Measurements from ENCODE around the gene AXIN1. TPM values are rescaled to one million over a fixed set of nuclear protein-coding genes. Genes with fewer than 3 reads are reported as not detected.
A peak's percentile ranks its signal among the peaks of the same experiment; 100 is the strongest.
"Not testable (repeated sequence)": the region's sequence is repeated elsewhere in the genome, so short reads cannot be mapped to it uniquely, and the experiment has no call there.

AXIN1 gene
- total RNA-seq, 1 donor from 2014 or later = 15.9 TPM

GRCh38 chr16:381012-381788, 28.7 kb upstream of the AXIN1 start:
- DNase-seq (ENCODE audit: low read depth in 2 of 2) = peak; percentile 19 to 36

GRCh38 chr16:380762-381011, 28.2 kb upstream of the AXIN1 start:
- DNase-seq (ENCODE audit: low read depth in 2 of 2) = no peak

- DNase-seq (ENCODE audit: low read depth in 2 of 2) = no peak
These were observed 27.6 kb upstream of the AXIN1 start for GRCh38 chr16:379961-380761.

- no peak for DNase-seq (ENCODE audit: low read depth in 2 of 2)
These were observed 26.8 kb upstream of the AXIN1 start for GRCh38 chr16:379183-379960.

- DNase-seq (ENCODE audit: low read depth in 2 of 2) = no peak
These were observed 26.3 kb upstream of the AXIN1 start for GRCh38 chr16:378821-379182.

DNA sequence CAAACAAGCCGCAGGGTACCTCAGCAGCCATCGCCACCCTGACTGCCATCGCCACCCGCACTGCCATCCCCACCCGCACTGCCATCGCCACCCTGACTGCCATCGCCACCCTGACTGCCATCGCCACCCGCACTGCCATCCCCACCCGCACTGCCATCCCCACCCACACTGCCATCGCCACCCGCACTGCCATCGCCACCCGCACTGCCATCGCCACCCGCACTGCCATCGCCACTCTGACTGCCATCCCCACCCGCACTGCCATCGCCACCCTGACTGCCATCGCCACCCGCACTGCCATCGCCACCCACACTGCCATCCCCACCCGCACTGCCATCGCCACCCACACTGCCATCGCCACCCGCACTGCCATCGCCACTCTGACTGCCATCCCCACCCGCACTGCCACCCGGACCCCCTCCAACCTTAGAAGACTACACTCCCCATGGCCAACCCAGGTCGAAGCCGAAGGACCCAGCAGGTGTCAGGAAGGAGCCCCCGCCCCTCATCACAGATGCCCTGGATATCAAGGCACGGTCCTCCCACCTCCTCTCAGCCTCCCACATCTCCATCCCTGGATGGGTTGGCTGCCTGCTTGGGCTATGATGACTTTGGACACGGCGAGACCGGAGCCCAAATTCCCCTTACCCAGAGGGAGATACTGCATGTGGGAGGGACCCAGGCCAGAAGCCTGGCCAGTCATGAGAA, 25.7 kb upstream of the AXIN1 start:
- DNase-seq (ENCODE audit: low read depth in 2 of 2) = not testable (repeated sequence)

DNA sequence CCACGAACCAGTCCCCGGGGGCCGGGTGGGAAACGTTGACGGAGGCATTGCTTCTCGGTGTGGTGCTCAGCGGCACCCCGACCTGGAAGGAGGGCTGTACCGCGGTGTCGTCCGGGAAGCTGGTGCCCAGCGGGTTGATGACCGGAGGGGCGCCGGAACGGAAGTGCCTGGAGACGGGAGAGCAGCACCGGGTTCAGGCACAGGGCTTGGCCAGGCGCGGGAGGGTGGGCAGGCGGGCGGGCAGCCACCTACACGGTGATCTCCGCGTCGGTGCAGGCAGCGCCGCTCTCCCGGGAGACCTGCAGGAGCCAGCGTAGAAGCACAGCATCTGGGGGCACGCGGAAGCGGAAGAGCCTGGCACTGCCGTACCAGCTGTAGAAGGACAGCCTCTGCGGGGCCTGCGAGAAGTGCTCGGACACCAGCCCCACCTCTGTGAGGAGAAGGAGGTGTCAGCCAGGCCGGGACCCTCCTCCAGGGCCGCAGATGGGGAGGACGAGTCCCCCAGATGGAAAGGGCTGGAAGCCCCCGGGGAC, 25.0 kb upstream of the AXIN1 start:
- DNase-seq (ENCODE audit: low read depth in 2 of 2) = no peak

GRCh38 chr16:376817-377418, 24.4 kb upstream of the AXIN1 start:
- no peak for DNase-seq (ENCODE audit: low read depth in 2 of 2)

DNA sequence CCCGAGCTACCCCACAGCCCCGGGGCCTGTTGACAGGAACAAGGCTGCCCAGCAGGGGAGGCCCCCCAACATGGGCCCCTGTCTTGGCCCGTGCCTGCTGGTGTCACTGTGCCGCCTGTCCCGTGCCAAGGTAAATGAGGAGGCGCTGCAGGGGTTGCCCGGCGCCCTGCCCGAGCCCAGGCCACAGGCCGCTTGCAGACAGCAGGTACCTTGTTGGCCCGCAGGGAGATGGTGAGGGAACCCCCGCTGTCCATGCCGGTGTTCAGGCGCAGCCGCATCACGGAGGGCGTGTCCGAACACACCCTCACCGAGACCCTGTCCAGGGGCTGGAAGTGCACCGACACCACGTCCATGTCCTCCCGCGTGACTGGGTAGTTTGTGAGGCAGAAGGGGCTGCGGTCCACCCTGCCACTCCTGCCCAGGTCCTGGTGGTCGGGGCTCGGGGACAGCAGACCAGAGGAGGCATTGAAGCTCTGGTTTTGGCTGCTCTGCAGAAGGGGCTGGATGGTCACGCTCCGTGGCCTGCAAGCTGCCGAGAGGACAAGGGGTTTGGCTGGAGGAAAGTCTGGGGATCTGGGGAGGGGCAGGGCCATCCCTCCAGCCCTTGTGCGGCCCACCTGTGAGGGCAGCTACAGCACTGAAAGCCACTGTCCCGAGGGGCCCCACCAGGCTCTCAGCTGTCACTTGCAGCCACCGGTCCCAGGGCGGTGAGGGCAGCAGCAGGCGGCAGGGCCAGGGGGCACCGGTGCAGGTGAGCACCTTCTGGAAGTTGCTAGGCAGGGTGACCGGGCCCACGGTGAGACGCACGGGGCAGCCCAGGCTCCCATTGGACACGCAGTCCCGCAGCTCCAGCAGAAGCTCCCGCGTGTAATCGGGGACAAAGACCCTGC, 23.6 kb upstream of the AXIN1 start:
- no peak for DNase-seq (ENCODE audit: low read depth in 2 of 2)

DNA sequence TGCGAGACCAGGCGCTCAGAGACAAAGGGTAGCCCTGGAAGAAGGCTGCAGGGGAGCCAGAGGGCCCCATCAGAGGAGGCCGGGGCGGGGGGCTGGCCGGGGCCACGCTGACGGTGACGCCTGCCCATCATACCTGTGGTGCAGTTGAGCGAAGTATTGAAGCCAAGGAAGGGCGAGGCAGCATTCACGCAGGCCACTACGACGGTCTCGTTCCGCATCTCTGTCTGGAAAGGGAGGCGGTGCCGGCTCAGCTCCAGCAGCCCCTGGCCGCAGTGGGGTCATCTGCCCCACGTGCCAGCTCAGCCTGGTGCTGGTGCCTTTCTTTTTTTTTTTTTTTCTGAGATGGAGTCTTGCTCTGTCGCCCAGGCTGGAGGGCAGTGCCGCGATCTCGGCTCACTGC, 22.7 kb upstream of the AXIN1 start:
- DNase-seq (ENCODE audit: low read depth in 2 of 2) = no peak

DNA sequence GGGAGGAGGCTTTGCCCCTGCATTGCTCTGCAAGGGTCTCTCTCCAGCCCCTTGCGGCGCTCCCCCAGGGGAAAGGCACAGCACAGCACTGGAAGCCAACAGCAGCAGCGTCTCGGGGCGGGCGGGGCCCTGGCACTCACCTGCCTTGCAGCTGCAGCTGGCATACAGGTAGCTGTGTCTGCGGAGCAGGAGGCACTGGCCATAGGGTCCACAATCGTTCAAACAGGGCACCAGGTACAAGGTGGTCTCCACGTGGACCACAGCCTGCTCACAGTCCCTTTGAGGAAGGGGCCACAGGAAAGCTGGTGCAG, 22.0 kb upstream of the AXIN1 start:
- no peak for DNase-seq (ENCODE audit: low read depth in 2 of 2)

GRCh38 chr16:373848-374615, 21.5 kb upstream of the AXIN1 start:
- no peak for DNase-seq (ENCODE audit: low read depth in 2 of 2)

DNA sequence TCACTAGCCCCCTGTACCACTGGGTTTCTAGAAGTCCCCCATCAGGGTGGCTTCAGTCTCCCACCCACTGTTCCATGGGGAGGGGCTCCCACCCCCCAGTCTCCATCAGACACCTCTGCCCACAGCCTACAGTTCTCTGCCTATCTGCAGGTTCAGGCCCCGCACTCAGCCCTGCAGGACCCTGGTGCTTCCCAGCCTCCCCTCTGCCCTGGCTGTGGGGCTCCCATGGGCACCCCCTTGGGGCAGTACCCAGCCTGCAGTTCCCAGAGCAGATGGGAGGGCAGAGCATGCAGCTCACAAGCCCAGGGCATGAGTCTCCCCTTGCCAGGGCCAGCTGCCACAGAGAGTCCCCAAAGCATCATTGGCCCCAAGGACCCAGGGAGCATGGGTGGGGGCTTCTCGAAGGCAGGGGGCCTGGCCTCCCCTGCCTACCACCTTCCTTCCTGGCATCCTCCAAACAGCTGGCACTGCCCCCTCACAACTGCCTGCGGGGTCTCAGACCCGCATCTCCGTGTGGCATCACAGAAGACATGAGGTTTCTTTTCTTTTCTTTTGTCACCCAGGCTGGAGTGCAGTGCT, 20.6 kb upstream of the AXIN1 start:
- no peak for DNase-seq (ENCODE audit: low read depth in 2 of 2)

DNA sequence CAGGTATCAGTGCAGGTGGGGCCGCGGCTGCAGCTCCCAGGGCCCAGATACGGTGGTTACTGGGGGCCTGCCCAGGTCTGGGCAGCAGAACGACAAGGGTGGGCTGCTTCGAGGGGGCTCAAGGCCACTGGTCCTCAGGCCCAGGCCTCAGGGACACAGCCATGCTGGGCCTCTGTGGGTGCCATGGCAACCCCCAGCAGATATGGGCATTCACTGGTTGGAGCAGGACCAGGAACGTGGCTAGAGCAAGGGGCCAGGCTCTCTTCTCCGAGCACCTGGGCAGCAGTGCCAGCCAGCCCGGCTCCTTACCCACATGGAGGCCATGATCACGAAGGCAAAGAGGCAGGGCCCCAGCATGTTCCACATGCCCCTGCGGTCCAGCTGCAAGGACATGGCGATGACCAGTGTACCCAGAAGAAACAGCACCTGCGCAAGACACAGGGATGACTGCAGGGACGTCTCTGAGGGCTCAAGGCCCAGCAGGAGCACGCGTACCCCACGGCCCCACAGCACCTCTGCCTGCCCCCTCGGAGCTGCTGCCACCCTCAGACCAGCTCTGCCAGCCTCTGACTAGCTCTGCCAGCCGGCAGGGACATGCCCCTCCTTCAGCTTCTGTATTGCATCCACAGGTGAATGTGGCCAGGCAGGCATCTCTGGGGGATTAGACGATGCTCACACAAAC, 19.9 kb upstream of the AXIN1 start:
- DNase-seq (ENCODE audit: low read depth in 2 of 2) = no peak

GRCh38 chr16:371515-372301, 19.2 kb upstream of the AXIN1 start:
- DNase-seq (ENCODE audit: low read depth in 2 of 2) = no peak

DNA sequence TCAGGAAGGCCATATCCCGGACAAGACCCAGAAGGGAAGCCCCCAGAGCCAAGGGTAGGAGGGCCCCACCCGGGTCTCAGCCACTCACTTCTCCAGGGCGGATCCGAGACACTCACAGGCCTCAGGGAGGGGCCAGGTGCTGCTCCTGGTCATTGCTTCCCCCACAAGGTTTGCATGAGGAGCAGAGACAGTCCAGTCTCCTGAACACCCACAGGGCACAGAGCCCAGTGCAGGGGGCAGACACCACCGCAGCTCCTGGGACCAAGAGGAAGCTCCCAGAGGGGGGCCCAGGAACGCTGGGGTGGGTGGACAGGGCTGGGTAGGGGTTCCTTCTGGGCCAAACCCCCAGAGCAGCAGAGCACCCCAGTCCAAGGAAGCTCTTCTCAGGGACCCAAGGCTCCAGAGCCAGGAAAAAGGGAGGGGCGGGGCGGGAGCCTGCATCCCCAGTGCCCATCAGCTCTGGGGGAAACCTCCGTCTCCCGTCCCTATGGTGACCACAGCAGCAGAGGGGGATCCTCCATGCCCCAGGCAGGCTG, 18.5 kb upstream of the AXIN1 start:
- no peak for DNase-seq (ENCODE audit: low read depth in 2 of 2)

- DNase-seq (ENCODE audit: low read depth in 2 of 2) = peak; percentile 95 to 97
These were observed 17.9 kb upstream of the AXIN1 start, which contains the start of gene MRPL28 for GRCh38 chr16:370443-370842. Gene MRPL28 (minus strand): TSS chr16:370538. CDS start chr16:370218, 320 bp downstream.

All from lung microvascular endothelial cell (primary cell).